K562 (cell line): Measurements from ENCODE around the gene SF3A2. TPM values are rescaled to one million over a fixed set of nuclear protein-coding genes. Genes with fewer than 3 reads are reported as not detected.

Source experiments
- BRD9 ChIP-seq: fragments of 450-650 bp; IDR thresholded peaks from 2 replicates; pipeline ENCODE4 v1.6.1; 2018; ENCODE audit warnings: low read depth; ENCODE audit not compliant: partially characterized antibody
- CSDE1 ChIP-seq, 2 experiments: fragments of 450-650 bp; IDR thresholded peaks; 2 replicates each; pipeline ENCODE4 v1.6.1; 2016; ENCODE audit warnings: mild to moderate bottlenecking in 1 of 2
- E2F3 ChIP-seq: fragments of 250-450 bp; sonication (Bioruptor Pico); IDR thresholded peaks from 2 replicates; pipeline ENCODE4 v1.4.0; 2020; ENCODE audit warnings: mild to moderate bottlenecking
- EP300 ChIP-seq: IDR thresholded peaks from 2 replicates; pipeline ENCODE4 v1.6.1; 2012; ENCODE audit warnings: low read length, improper control_type of control experiment
- ETS2 ChIP-seq: IDR thresholded peaks from 2 replicates; pipeline ENCODE4 v1.6.1; 2016; ENCODE audit warnings: borderline replicate concordance, missing genetic modification characterization, mild to moderate bottlenecking, moderate library complexity, missing compliant biosample characterization; ENCODE audit not compliant: poor library complexity, severe bottlenecking
- MCM5 ChIP-seq: fragments of 450-650 bp; IDR thresholded peaks from 2 replicates; pipeline ENCODE4 v1.6.1; 2016; ENCODE audit warnings: low read depth
- MEF2D ChIP-seq: conservative IDR thresholded peaks from 2 replicates; pipeline ENCODE4 v1.6.1; 2016; ENCODE audit warnings: low read depth, missing genetic modification characterization, missing compliant biosample characterization
- NR1H2 ChIP-seq: sonication (generic); formaldehyde crosslinking; IDR thresholded peaks from 2 replicates; pipeline ENCODE4 v1.4.0; 2020; ENCODE audit warnings: mild to moderate bottlenecking, missing genetic modification reagents
- NR3C1 ChIP-seq: sonication (generic); formaldehyde crosslinking; IDR thresholded peaks from 2 replicates; pipeline ENCODE4 v1.8.1; 2022; ENCODE audit warnings: missing genetic modification reagents
- PHF8 ChIP-seq: fragments of 200-600 bp; sonication (generic); IDR thresholded peaks from 2 replicates; pipeline ENCODE4 v1.6.1; 2012; ENCODE audit warnings: mixed run types, mild to moderate bottlenecking, inconsistent platforms, low read length, moderate library complexity, borderline replicate concordance
- RUNX1 ChIP-seq: sonication (generic); IDR thresholded peaks from 2 replicates; pipeline ENCODE4 v1.6.1; 2016; ENCODE audit warnings: antibody characterized with exemption, low read depth
- SAFB2 ChIP-seq: fragments of 200-400 bp; formaldehyde crosslinking; IDR thresholded peaks from 2 replicates; pipeline ENCODE4 v1.6.1; 2018; ENCODE audit warnings: borderline replicate concordance, low read length, low read depth, moderate library complexity; ENCODE audit not compliant: severe bottlenecking
- WHSC1 ChIP-seq: IDR thresholded peaks from one replicate; pipeline ENCODE4 v1.6.1; 2012; ENCODE audit warnings: low read length, control low read depth, inconsistent platforms
- ZNF79 ChIP-seq: fragments of 250-450 bp; sonication (Bioruptor Pico); IDR thresholded peaks from 2 replicates; pipeline ENCODE4 v1.4.0; 2020; ENCODE audit warnings: low read depth, mild to moderate bottlenecking, moderate library complexity
- polyA plus RNA-seq, 8 experiments: library from polyadenylated mRNA; depleted of rRNA in 4 of 8; stranded (reverse) in 5 of 8; unstranded in 3 of 8; fragments of >200 nt; fragmentation: Nextera tagmentation in 2 of 8; fragmentation: Illumina TruSeq in 1 of 8; extraction: Ambion mirVana in 2 of 8; extraction: Trizol in 1 of 8; gene quantifications; 2 replicates each; pipeline versions ENCODE4 v1.2.1 to v1.2.3, GENCODE V29; 2011 to 2014; ENCODE audit warnings: inconsistent platforms in 1 of 8, missing spikeins in 1 of 8
- total RNA-seq, 7 experiments: library from RNA; depleted of rRNA in 6 of 7; stranded (reverse); fragments of >200 nt in 6 of 7; fragmentation: Illumina TruSeq in 2 of 7; extraction: Trizol in 2 of 7; gene quantifications; 2 replicates each; pipeline versions ENCODE4 v1.2.1 to v1.2.3, GENCODE V29; 2011 to 2021; ENCODE audit warnings: low replicate concordance in 1 of 7
- TF ChIP-seq, protein P1 (sequence below), 2 experiments: fragments of 450-650 bp in 1 of 2; sonication (generic) in 1 of 2; formaldehyde crosslinking in 1 of 2; IDR thresholded peaks; 2 replicates each; pipeline versions ENCODE4 v1.7.1 to v1.9.0; 2016 to 2022; ENCODE audit warnings: inconsistent platforms in 1 of 2, mild to moderate bottlenecking in 1 of 2, missing genetic modification reagents in 1 of 2
- TF ChIP-seq, protein P2 (sequence below): IDR thresholded peaks from 2 replicates; pipeline ENCODE4 v1.6.1; 2011; ENCODE audit not compliant: insufficient read length; ENCODE audit errors: extremely low read depth
- TF ChIP-seq, protein P3 (sequence below): IDR thresholded peaks from 2 replicates; pipeline ENCODE4 v1.6.1; 2011; ENCODE audit warnings: borderline replicate concordance, low read depth, mild to moderate bottlenecking, moderate library complexity, low read length; ENCODE audit not compliant: insufficient read depth, poor library complexity, severe bottlenecking
- TF ChIP-seq, protein P4 (sequence below): fragments of 250-450 bp; sonication (Bioruptor Pico); IDR thresholded peaks from 2 replicates; pipeline ENCODE4 v1.8.0; 2021; ENCODE audit warnings: moderate library complexity, mild to moderate bottlenecking, inconsistent platforms

Gene SF3A2
- total and polyA plus RNA-seq, 9 of the 15 experiments (the other 6 are each of a cell fraction or from before 2014, with no cell fraction given) = 0.17 to 194 (median 22.8) TPM

DNA sequence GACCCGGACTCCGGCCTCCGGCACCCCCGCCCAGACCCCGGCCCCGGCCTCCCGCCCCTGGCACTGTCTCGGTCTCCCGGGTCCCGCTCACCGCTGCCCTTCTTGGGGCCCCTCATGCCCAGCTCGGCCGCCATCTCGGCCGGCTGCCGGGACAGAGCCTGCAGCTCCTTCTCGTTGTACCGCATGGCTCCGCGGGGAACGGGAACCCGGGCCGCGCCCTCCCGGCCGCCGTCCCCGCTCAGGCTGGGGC is 635 bp upstream of the SF3A2 start (continued):
- TF ChIP-seq, protein P1, sequence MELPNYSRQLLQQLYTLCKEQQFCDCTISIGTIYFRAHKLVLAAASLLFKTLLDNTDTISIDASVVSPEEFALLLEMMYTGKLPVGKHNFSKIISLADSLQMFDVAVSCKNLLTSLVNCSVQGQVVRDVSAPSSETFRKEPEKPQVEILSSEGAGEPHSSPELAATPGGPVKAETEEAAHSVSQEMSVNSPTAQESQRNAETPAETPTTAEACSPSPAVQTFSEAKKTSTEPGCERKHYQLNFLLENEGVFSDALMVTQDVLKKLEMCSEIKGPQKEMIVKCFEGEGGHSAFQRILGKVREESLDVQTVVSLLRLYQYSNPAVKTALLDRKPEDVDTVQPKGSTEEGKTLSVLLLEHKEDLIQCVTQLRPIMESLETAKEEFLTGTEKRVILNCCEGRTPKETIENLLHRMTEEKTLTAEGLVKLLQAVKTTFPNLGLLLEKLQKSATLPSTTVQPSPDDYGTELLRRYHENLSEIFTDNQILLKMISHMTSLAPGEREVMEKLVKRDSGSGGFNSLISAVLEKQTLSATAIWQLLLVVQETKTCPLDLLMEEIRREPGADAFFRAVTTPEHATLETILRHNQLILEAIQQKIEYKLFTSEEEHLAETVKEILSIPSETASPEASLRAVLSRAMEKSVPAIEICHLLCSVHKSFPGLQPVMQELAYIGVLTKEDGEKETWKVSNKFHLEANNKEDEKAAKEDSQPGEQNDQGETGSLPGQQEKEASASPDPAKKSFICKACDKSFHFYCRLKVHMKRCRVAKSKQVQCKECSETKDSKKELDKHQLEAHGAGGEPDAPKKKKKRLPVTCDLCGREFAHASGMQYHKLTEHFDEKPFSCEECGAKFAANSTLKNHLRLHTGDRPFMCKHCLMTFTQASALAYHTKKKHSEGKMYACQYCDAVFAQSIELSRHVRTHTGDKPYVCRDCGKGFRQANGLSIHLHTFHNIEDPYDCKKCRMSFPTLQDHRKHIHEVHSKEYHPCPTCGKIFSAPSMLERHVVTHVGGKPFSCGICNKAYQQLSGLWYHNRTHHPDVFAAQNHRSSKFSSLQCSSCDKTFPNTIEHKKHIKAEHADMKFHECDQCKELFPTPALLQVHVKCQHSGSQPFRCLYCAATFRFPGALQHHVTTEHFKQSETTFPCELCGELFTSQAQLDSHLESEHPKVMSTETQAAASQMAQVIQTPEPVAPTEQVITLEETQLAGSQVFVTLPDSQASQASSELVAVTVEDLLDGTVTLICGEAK (IDR thresholded peaks at IDR 0.05) = no peak
- TF ChIP-seq, protein P1 (CRISPR knock-in tag; IDR thresholded peaks at IDR 0.05) = no peak
- TF ChIP-seq MEF2D (no peak), NR1H2 (no peak), BRD9 (no peak), WHSC1 (no peak), MCM5 (no peak), ZNF79 (CRISPR knock-in tag) (no peak), E2F3 (CRISPR knock-in tag) (no peak), ETS2 (no peak), RUNX1 (no peak), SAFB2 (no peak), NR3C1 (CRISPR knock-in tag) (no peak), PHF8 (peak; percentile 4; the same call in 1 of the 2 replicates), EP300 (no peak), CSDE1 (IDR thresholded peaks at IDR 0.05) (no peak)
- TF ChIP-seq, protein P2, sequence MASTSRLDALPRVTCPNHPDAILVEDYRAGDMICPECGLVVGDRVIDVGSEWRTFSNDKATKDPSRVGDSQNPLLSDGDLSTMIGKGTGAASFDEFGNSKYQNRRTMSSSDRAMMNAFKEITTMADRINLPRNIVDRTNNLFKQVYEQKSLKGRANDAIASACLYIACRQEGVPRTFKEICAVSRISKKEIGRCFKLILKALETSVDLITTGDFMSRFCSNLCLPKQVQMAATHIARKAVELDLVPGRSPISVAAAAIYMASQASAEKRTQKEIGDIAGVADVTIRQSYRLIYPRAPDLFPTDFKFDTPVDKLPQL = no peak
- TF ChIP-seq, protein P3, sequence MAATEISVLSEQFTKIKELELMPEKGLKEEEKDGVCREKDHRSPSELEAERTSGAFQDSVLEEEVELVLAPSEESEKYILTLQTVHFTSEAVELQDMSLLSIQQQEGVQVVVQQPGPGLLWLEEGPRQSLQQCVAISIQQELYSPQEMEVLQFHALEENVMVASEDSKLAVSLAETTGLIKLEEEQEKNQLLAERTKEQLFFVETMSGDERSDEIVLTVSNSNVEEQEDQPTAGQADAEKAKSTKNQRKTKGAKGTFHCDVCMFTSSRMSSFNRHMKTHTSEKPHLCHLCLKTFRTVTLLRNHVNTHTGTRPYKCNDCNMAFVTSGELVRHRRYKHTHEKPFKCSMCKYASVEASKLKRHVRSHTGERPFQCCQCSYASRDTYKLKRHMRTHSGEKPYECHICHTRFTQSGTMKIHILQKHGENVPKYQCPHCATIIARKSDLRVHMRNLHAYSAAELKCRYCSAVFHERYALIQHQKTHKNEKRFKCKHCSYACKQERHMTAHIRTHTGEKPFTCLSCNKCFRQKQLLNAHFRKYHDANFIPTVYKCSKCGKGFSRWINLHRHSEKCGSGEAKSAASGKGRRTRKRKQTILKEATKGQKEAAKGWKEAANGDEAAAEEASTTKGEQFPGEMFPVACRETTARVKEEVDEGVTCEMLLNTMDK = no peak
- TF ChIP-seq, protein P4, sequence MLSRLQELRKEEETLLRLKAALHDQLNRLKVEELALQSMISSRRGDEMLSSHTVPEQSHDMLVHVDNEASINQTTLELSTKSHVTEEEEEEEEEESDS (CRISPR knock-in tag) = no peak
